TTC549 (cell line): ENCODE results near the gene ATP8A2.

Experiments used
- FAIRE-seq: peaks from 2 replicates; lab custom pipeline; 2012; peaks lifted over from hg19 to GRCh38; lab: Jason Lieb, UNC

The ATP8A2 gene

GRCh38 chr13:25630329-25630900, 258.6 kb downstream of the ATP8A2 start:
- FAIRE-seq, result no peak

- no peak for FAIRE-seq
These were observed 260.6 kb downstream of the ATP8A2 start for GRCh38 chr13:25632166-25632888.

GRCh38 chr13:25633093-25633492, 261.3 kb downstream of the ATP8A2 start:
- FAIRE-seq, result no peak

GRCh38 chr13:25645681-25646080, 273.9 kb downstream of the ATP8A2 start:
- no peak for FAIRE-seq

- no peak for FAIRE-seq
These were observed 277.3 kb downstream of the ATP8A2 start for GRCh38 chr13:25649001-25649633.

- no peak for FAIRE-seq
These were observed 281.0 kb downstream of the ATP8A2 start for GRCh38 chr13:25652764-25653163.

- FAIRE-seq, result no peak
These were observed 282.5 kb downstream of the ATP8A2 start for GRCh38 chr13:25654322-25654721.

GRCh38 chr13:25657157-25657556, 285.4 kb downstream of the ATP8A2 start:
- no peak for FAIRE-seq

- no peak for FAIRE-seq
These were observed 287.5 kb downstream of the ATP8A2 start for GRCh38 chr13:25659091-25659795.

- FAIRE-seq, result no peak
These were observed 289.2 kb downstream of the ATP8A2 start for GRCh38 chr13:25660996-25661395.

- FAIRE-seq, result no peak
These were observed 290.7 kb downstream of the ATP8A2 start for GRCh38 chr13:25662516-25662915.

GRCh38 chr13:25668345-25668744, 296.6 kb downstream of the ATP8A2 start:
- FAIRE-seq, result no peak

GRCh38 chr13:25673711-25674110, 301.9 kb downstream of the ATP8A2 start:
- no peak for FAIRE-seq

- no peak for FAIRE-seq
These were observed 302.6 kb downstream of the ATP8A2 start for GRCh38 chr13:25674371-25674770.

GRCh38 chr13:25675060-25675459, 303.3 kb downstream of the ATP8A2 start:
- FAIRE-seq, result no peak

GRCh38 chr13:25677956-25678355, 306.2 kb downstream of the ATP8A2 start:
- no peak for FAIRE-seq

GRCh38 chr13:25678398-25678797, 306.6 kb downstream of the ATP8A2 start:
- FAIRE-seq, result no peak

GRCh38 chr13:25679159-25679558, 307.4 kb downstream of the ATP8A2 start:
- no peak for FAIRE-seq

- FAIRE-seq, result no peak
These were observed 308.2 kb downstream of the ATP8A2 start for GRCh38 chr13:25679936-25680335.

- FAIRE-seq, result no peak
These were observed 310.5 kb downstream of the ATP8A2 start for GRCh38 chr13:25682276-25682675.

- FAIRE-seq, result no peak
These were observed 311.3 kb downstream of the ATP8A2 start for GRCh38 chr13:25683056-25683455.

GRCh38 chr13:25683662-25684370, 312.0 kb downstream of the ATP8A2 start:
- no peak for FAIRE-seq
